Iris pigment epithelial cell (primary cell): ENCODE results near the gene ABLIM2.

ENCODE experiments used
- DNase-seq: peaks from one replicate; pipeline ENCODE4 v3.0.0-alpha.2; 2011; ENCODE audit warnings: low read depth

ABLIM2 gene

DNA sequence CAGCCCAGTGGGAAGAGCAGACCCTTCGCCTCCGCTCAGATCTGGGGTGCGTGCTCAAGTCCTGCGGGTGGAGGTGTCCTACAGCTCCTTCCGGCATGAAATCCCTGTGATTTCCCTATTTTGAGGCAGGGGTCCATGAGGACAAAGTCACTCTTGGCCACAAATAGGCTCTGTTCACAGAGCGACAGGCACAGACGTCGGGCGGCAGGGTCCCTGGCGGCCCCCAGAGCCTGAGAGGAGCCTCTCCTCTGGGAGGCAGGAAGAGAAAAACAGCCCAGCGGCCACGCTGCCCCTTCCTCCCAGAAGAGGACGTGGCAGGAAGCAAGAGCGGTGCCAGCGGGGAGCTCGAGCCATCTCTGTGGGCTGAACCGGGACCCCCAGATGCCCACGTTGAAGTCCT is 38.7 kb downstream of the ABLIM2 start:
- no peak for DNase-seq

GRCh38 chr4:8118531-8118930 is 40.1 kb downstream of the ABLIM2 start:
- DNase-seq = no peak

- no peak for DNase-seq
Observed at GRCh38 chr4:8118035-8118434, 40.6 kb downstream of the ABLIM2 start.

GRCh38 chr4:8117278-8117682 is 41.3 kb downstream of the ABLIM2 start:
- peak; percentile 60 for DNase-seq

DNA sequence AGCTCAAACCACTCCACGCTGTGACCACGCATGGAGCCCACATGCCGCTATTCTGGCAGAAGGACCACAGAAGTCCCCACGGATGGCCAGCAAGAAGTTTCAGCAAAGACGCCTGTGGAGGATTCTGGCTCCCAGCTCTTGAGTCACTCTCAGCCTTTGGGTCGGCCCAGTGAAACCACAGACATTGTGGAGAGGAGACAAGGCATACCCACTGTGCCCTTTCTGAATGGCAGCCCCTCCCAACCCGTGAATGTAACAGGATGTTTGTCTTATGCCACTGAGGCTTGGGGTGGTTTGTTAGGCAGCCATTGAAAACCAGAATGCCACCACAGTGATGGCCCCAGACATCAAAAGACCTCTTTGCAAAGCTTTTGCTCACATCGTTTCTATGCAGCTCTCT is 42.7 kb downstream of the ABLIM2 start:
- no peak for DNase-seq

GRCh38 chr4:8115203-8115520 is 43.5 kb downstream of the ABLIM2 start:
- DNase-seq = no peak

GRCh38 chr4:8114456-8115202 is 44.0 kb downstream of the ABLIM2 start:
- DNase-seq = no peak

DNA sequence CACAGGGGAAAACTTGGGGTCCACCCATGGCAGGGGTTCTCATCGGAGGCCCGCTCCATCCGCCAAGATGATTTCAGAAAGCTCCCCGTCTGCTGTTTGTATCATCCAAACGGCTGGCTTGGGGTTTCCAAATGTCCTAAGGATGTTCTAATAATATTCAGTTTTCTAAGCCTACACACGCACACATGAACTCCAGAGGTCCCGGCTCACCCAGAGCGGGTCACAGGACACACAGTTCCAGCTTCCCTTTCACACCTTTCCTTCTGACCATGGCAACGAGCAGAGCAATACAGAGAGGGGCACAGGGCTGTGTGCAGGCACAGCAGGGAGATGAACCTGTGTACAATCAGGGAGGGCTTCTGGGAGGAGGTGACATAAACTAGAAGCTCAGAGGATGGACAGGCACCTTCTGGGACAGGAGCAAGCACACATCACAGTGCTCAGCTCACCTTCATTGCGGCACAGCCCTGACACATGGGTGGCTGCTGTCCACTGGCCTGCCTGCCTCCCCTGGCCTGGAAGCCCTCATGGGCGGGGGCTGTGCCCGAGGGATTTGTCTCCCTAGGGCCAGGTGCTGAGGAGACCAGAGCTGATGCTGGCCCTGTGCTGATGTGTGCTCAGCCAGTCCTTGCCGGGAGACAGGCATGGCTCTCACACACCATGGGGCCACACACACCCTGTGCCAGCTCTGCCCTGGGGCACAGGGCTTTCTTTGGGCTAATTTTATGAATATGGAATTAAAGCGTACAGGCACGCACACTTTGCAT is 44.8 kb downstream of the ABLIM2 start:
- no peak for DNase-seq

GRCh38 chr4:8112672-8113071 is 45.9 kb downstream of the ABLIM2 start:
- DNase-seq = no peak

DNA sequence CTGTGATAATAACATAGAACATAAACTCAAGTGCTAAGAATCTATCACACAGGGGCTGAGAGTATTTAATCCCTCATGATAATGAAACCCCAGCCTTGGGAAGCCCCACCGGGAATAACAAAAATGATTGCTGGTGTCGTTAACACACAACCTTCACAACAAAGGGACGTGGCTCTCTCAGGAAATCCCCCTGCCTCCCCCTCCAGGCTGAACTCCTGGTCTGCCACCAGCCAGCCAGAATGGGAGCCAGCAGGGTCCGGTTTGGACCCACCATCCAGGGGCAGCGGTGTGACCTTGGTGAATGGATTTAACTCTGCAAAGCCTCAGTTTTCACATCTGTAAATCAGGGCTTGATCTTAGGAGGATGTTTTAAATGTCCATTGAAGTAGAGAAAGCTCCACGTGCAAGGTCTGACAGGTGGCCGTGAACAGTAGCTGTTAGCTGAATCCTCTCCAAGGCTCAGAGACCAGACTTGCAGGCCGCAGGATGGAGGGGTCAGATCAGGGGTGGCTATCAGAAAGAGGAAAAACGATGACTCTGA is 46.5 kb downstream of the ABLIM2 start:
- DNase-seq = no peak

DNA sequence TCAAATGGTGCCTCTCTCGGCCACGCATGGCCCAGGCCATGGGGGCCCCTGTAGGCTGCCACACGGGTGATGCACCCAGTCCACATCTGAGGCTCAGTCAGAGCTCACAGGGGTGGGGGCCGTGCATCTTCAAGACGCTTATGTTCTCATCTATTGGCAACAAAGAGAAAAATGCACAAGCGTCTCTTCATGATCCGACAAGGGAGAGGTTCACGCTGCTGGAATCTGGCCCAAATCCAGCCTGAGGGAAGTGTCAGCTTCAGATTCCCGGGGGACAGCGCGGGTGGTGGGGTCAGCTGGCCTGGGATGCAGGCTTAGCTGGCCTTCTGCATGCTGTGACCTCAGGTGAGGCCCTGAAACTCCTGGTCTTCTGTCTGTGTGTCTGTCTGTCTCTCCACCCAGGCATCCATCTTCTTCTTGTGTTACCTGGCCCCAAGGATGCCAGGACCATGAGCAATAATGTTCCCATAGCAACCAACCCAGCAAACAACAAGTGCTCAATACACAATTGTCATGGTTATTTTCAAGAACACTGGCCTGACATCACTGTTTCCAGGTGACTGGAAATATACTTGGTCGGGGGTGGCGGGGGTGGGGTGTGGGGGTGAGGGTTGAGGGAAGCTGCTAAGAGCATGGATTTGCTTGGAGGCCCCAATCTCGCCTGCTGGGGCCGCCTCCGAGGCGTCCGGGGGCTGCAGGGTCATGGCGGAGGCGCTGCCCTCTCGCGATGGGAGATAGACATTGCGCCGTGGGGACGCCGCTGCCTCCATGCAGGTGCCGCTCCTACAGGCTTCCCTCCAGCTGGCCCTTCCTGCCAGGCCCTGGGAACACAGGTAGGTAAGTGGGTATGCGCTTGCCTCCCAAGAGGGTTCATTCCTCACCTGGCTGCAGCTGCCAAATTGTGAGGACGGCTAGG is 48.3 kb downstream of the ABLIM2 start:
- peak; percentile 20 for DNase-seq

- DNase-seq = no peak
Observed at GRCh38 chr4:8109406-8110065, 49.1 kb downstream of the ABLIM2 start.

DNA sequence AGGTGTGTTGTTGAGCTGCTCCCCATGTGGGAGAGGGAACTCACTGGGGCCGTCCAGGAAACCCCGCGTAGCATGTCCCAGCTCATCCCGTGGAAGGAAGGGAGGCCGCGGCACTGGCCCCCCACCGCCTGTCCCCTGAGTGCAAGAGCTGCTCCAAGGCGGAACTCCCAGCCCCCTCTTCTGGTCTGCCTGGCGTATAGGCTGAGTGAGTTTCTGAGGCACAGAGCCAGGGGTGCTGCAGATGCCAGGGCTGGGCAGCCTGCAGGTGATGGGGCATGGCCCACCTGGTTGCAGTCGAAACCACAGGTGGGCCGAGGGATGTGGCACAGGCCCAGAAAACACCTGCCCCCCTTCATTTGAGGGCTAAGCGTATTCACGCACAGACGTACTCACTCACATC is 49.6 kb downstream of the ABLIM2 start:
- no peak for DNase-seq

- DNase-seq = no peak
Observed at GRCh38 chr4:8108261-8108660, 50.4 kb downstream of the ABLIM2 start.

DNA sequence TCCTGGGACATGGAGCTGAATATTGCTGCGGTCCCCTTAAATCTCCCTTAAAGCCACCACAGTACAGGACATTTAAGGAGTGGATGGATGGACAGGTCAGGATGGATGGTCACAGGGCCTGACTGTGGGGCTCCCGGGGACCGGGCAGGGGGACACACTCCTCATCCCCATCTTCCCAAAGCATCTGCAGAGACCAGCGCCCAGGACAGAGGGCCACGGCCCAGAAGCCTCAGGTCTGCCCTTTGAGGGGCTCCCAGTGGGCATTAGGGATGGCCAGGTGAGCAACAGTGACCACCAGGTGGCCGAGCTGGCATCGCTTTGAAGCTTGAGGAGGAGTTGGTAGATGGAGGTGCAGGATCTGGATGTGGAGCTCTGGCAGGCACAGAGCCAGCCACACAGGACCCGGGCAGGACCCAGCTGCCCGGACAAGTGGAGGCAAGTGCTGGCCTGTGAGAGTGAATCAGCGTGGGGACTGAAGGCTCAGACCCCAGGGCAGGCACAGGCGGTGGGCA is 51.4 kb downstream of the ABLIM2 start:
- no peak for DNase-seq

DNA sequence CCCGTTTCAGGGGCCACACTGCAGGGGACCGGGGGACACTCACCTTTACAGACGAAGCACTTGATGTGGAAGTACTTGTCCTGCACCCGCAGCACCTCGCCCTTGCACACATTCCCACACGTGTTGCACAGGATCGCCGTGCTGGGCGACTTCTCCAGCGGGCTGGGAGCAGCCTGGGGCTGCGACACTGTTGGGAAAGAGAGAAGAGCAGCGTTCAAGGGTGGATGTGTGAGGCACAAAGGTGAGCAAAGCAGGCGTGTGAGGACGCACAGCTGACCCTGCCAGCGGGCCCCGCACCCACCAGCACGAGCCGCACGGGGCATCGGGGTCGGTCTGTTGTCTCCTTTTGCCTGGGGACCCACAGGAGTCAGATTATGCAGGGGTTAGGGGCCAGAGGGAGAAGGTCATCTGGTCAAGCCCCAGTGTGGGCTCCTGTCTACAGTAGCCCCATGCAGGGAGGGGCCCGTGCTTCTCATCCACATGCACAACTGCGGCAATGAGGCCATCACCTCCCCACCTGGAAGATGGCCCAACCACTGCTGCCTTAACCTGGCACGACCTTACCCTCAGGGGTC is 52.1 kb downstream of the ABLIM2 start:
- DNase-seq = no peak

- DNase-seq = no peak
Observed at GRCh38 chr4:8105306-8106100, 53.1 kb downstream of the ABLIM2 start.

DNA sequence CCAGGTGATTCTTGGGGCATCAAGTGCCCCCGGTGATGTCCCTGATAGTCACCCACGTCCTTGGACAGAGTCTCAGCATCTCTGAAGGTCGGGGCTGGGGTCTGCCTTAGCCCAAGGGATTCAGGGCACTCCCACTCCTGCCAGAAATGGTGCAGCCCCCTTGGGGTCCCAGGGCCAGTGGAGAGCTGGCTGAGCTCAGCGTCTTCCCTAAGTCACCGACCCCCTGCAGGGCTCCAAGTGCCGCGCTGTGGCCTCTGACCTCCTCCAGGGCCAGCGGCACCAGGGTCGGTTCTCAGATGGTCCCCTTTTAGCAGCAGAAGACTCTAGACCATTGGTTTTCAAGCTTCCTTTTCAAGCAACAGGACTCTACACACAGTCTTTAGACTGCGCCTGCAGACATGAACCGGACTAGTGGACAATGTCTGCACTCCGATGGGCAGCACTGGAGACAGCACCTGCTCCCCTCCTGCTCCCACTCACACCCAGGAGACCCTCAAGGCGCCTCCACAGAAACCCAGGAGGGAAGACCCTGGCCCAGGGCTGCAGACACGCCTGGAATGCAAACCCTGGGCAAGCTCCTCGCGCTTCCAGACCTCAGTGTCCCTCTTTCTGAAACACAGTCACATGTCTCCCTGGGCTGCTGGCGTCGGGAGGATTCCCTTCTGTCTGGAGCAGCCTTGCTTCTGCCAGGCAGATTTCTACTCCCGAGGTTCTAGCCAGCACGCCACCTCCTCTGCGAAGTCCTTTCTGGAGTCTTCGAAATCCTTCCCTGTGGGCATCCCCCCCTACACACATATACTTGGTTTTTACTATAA is 53.9 kb downstream of the ABLIM2 start:
- DNase-seq = no peak
